Stimulated activated naive CD8-positive, alpha-beta T cell treated with anti-CD3 and anti-CD28 coated beads, Interleukin-15, Interleukin-2, amounts not matched to agents 100 U/mL and 50 U/mL, for 24 hours (primary cell): Measurements from ENCODE around the gene ZNF91.
"Not testable (repeated sequence)": the region's sequence is repeated elsewhere in the genome, so short reads cannot be mapped to it uniquely, and the experiment has no call there.

ENCODE experiments used
- ATAC-seq: fragments of 150-1000 bp; cut with Tn5 transposase; one replicate; pipeline ENCODE4 v1.10.0; 2021
- DNase-seq: peaks from one replicate; pipeline ENCODE4 v3.0.0; 2021

ZNF91 gene

DNA sequence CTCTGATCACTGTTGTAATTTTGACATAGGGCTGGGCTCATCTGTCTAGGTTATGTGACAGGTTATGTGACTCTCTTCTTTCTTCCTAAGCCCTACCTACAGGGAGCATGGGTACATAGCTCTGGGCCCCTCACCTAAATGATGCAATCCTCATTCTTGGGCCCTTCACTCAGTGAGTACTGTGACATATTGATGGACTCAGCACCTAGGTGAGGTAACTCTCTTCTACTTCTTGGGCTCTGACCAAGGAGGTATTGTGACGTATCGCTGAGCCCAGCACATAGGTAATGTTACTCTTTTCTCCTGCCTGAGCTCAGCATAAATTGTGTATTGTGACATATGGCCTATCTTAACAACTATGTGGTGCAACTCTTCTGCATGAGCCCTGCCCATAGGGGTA lies 76.3 kb downstream of the ZNF91 start:
- DNase-seq, ATAC-seq: not testable (repeated sequence)

DNA sequence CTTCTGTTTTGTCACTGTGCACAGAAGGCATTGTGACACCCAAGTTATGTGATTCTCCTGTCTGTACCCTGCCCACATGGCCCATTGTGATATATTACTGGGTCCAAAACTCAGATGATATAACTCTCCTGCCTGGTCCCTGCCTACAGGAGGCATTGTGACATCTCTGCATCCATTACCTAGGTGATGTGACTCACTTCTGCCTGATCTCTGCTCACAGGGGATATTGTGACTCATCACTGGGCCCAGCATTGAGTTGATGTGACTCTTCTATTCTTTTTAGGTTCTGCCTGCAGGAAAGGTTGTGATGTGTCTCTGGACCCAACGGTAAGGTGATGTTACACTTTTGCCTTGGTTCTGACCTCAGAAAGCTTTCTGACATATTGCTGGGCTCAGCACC lies 77.1 kb downstream of the ZNF91 start:
- ATAC-seq, result peak; percentile 84
- no peak for DNase-seq

DNA sequence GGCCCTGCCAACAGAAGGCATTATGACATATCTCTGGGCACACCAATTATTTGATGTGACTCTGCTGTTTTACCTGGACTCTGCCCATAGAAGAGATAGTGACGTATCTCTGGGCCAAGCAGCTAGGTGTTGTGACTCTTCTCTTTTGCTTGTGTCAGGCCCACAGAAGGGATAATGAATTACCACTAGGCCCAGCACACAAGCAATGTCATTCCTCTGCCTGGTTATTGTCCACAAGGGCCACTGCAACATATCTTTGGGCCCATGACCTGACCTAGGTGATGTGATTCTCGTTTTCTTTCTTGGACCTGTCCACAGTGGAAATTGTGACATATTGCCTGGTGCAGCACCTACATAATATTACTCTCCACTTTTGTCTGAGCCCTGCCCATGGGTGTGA lies 80.0 kb downstream of the ZNF91 start:
- DNase-seq (no peak), ATAC-seq (no peak)

DNA sequence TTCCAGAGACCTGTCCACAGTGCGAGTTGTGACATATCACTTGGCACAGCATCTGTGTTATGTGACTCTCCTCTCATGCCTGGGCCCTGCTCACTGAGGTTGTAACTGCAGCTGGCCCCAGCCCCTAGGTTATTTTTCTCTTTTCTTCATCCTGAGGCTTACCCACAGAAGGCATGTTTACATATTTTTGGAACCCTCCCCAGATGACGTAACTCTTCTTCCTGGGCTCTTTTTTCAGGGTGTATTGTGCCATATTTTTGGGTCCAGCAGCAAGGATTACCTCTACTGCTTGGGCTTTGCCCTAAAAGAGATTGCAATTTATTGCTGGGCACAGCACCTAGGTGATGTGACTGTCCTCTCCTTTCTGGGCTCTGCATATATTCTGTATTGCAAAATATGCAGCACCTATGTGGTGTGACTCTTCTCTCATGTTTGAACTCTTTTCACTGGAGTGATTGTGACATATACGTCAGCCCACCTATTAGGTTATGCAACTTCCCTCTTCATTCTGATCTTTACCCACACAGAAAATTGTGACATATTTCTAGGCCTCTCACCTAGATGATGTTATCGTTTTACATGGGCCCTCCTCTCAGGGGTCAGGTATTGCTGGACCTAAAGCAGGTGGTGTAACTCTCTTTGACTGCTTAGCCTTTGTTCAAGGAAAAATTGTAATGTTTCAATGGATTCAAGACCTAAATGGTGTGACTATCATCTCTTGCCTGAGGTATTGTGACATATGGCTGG lies 80.6 kb downstream of the ZNF91 start:
- DNase-seq (no peak), ATAC-seq (no peak)

DNA sequence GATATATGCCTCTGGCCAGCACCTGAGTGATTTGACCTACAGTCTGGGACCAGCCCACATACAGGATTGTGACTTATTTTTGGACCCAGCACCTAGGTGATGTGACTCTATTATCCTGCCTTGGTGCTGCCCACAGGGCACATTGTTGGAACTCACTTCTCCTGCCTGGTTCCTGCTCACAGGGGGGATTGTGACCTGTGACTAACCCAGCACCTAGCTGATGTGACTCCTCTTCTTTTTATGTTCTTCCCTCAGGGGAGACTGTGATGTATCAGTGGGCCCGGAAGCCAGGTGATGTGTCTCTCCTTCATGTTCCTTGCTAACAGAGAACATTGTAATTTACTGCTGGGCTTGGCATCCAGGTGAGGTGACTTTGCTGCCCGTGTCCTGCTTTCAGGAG lies 82.1 kb downstream of the ZNF91 start:
- DNase-seq (no peak), ATAC-seq (no peak)

DNA sequence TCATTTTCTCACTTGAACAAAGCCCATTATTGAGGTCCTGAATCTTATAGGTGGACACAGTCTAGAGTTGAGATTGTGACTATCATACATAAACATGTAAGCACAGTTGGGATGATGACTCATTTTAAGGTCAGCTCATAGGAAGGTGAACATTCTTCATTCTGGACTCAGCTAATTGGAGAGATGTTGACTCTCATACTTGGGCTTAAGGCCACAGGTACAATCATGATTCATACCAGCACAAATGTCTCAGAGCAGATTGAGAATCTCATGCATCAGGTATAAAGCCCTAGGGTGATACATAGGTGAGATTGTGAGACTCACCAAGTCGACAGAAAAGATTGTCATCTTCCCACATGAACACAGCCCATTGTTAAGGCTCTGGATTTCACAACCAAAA lies 82.8 kb downstream of the ZNF91 start:
- DNase-seq, result no peak
- no peak for ATAC-seq

DNA sequence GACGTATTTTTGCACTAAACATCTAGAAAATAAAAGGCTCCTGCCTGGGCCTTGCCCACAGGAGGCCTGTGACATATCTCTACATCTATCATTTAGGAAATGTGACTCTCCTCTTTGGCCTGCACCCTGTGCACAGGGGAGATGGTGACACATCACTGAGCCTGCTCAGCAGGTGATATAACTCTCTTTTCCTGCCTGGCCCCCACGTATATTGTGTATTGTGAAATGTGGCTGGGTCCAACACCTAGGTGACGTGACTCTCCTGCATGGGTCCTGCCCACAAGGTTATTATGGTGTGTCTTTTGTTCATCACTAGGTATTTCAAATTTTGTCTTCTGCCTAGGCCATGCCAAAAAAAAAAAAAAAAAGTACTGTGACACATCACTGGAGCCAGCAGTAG lies 83.7 kb downstream of the ZNF91 start:
- ATAC-seq, result no peak
- no peak for DNase-seq

DNA sequence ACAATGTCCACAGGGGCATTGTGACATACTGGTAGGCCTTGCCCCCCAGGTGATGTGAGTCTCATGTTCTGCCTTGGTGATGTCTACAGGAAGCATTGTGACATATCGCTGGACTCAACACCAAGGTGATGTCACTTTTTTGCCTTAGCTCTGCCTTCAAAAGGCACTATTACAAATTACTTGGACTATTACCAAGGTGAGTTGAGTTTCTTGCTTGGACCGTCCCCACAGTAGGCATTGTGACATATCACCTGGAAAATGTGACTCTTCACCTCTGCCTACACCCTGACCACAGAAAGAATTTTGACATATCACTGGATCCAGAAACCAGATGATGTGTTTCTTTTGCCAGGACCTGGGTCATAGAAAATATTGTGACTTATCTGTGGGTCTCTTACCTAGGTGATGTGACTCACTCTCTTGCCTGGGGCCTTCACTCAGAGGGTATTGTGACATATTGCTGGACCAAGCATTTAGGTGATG lies 84.5 kb downstream of the ZNF91 start:
- DNase-seq (no peak), ATAC-seq (peak; percentile 14)

DNA sequence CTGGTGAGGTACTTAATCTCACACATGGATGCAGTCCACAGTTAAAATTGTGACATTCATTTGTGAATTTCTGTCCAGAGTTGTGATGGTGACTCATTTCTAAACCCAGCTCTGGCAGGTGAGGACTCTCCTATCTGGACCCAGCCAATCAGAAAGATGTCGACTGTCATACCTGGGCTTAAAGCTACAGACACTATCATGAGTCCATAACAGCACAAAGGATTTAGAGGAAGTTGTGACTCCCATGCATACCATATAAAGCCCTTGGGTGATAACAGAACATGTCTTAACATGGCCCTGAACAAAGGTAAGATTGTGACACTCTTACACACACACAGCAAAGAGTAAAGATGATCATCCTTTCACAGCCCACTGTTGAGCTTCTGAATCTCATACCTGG lies 85.3 kb downstream of the ZNF91 start:
- no peak for ATAC-seq

DNA sequence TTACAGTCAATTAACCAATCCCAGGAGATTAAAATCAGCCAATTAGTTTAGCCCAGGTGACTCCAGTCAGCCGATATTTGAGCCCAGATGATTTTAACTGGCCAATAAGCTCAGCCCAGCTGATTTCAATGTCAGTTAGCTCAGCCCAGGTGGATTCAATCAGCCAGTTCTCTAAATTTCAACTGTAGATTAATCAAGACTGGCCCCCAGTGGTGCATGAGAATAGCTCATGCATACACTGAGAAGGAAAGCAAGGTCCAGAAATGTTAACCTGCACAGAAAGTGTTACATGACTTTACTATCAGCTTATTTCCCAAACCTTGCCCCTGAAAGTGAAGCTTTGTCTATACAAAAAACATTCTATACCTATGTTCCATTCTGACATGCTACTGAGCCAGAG lies 89.7 kb downstream of the ZNF91 start:
- ATAC-seq, result no peak

More for the DNA sequence above, 85.3 kb downstream of the ZNF91 start:
- no peak for DNase-seq

DNA sequence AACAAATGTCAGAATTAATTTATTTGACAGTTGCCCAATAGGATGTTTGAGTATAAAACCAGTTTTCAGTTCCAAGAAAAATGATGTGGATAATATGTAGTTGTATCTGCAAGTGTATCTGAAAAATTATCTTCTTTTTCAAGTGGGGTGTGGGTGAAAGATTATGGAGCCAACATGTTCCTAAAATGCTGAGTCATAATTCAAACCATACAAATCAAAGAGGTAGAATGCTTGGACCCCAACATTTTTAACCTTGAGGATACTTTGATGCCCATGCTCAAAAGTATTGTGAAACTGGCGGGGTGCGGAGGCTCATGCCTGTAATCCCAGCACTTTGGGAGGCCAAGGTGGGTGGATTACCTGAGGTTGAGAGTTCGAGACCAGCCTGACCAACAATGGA lies 91.0 kb downstream of the ZNF91 start:
- DNase-seq, result no peak
- no peak for ATAC-seq

More for the DNA sequence above, 89.7 kb downstream of the ZNF91 start:
- no peak for DNase-seq

DNA sequence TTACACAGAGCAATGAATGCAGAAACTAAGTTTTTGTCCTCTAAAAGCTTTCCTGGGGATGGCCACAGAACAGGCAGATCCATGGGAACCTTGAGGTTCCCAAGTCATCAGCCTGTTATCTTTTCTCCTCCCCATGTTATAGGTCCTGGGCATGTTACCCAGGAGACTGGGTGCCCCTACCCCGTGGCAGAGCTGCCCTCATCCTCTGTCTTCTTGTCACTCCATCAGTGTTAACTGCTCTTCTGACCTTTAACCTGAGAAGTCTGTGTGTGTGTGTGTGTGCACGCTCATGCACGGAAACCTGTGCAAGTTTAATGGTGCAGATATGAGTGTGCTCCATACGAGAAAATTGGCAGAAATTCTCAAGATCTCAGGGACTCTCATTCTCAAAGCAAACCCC lies 101.1 kb downstream of the ZNF91 start:
- DNase-seq, result no peak
- no peak for ATAC-seq

DNA sequence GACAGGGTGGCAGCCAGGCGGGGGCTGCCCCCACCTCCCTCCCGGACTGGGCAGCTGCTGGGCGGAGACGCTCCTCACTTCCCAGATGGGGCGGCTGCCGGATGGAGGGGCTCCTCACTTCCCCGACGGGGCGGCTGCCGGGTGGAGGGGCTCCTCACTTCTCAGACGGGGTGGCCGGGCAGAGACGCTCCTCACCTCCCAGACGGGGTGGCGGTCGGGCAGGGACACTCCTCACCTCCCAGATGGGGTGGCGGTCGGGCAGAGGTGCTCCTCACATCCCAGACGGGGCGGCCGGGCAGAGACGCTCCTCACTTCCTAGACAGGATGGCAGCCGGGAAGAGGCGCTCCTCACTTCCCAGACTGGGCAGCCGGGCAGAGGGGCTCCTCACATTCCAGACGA lies 105.3 kb downstream of the ZNF91 start:
- not testable (repeated sequence) for ATAC-seq, DNase-seq
